Activated CD8-positive, alpha-beta memory T cell treated with anti-CD3 and anti-CD28 coated beads, Interleukin-2, amount 10 ng/mL, durations not matched to agents 7 days and 5 days (primary cell): ENCODE data around the gene FAM20C. TPM values are rescaled to one million over a fixed set of nuclear protein-coding genes. Genes with fewer than 3 reads are reported as not detected.
A peak's percentile ranks its signal among the peaks of the same experiment; 100 is the strongest.

Experiments used
- ATAC-seq: fragments of 150-1000 bp; cut with Tn5 transposase; one replicate; pipeline ENCODE4 v1.10.0; 2021; ENCODE audit warnings: moderate library complexity
- CTCF ChIA-PET: fragments of 350-600 bp; sonication (Branson Sonifier 250); formaldehyde crosslinking; loops from one replicate; lab custom pipeline; 2021; ENCODE audit warnings: antibody characterized with exemption; lab: Charles Lee
- DNase-seq: peaks from one replicate; pipeline ENCODE4 v3.0.0-alpha.2; 2020
- H3K27ac Mint-ChIP-seq: one replicate; pipeline ENCODE4 v1.8.0; 2021; ENCODE audit warnings: mild to moderate bottlenecking, mixed read lengths
- H3K27me3 Mint-ChIP-seq: one replicate; pipeline ENCODE4 v1.8.0; 2021; ENCODE audit warnings: mixed read lengths
- H3K36me3 Mint-ChIP-seq: one replicate; pipeline ENCODE4 v1.8.0; 2021; ENCODE audit warnings: mild to moderate bottlenecking, mixed read lengths
- H3K4me1 Mint-ChIP-seq: one replicate; pipeline ENCODE4 v1.8.0; 2021; ENCODE audit warnings: mixed read lengths
- H3K4me3 Mint-ChIP-seq: one replicate; pipeline ENCODE4 v1.8.0; 2021; ENCODE audit warnings: mild to moderate bottlenecking, moderate library complexity, mixed read lengths
- H3K9me3 Mint-ChIP-seq: one replicate; pipeline ENCODE4 v1.8.0; 2022; ENCODE audit warnings: low read depth, mixed read lengths
- total RNA-seq, 2 experiments: library from RNA; stranded (reverse); gene quantifications; one replicate each; pipeline ENCODE4 v1.2.3, GENCODE V29; 2021

Gene FAM20C
- total RNA-seq, 2 experiments from 2014 or later: 0.45 to 0.73 TPM

DNA sequence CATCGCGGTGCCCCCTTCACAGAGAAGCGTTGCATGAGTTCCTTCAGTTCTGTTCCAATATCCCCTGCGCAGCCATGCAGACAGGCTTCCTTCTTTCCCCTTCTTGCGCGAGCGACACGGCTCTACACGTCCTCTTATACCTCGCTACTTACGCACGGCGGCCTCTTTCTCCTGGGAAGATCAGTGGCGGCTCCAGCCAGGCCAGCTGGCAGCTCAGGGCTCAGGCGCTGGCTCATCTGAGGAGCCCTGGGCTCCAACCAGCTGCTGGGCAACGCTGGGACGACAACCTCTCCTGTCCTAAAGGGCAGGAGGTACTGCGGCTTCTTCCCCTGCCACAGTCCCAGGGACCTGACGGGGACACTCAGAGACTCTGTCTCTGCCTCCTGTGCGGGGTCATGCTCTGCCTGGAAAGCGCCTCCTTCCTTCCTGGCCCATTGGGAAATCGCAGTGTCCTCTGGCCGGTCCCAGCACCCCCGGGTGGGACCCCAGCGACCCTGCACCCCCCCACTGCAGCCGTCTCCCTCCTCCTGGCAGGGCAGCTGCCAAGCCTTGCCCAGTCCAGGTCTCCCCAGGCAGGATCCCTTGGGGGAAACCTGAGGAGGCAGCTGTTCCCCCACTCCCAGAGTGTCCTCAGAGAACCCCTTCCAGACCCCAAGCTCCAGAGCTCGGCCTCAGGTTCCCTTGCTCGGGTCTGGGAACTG is 5.0 kb upstream of the FAM20C start:
- H3K27ac Mint-ChIP-seq: no peak overlapping the region
- no peak overlapping the region for H3K4me3 Mint-ChIP-seq
- H3K9me3 Mint-ChIP-seq: no peaks in the 10 kb centered on the region
- no peak for DNase-seq
- peaks cover 2% of the 10 kb centered on the region for H3K4me1 Mint-ChIP-seq
- ATAC-seq: no peak
- CTCF ChIA-PET: no interaction called here
- H3K27me3 Mint-ChIP-seq: peaks cover 15% of the 10 kb centered on the region
- H3K36me3 Mint-ChIP-seq: no peaks in the 10 kb centered on the region

DNA sequence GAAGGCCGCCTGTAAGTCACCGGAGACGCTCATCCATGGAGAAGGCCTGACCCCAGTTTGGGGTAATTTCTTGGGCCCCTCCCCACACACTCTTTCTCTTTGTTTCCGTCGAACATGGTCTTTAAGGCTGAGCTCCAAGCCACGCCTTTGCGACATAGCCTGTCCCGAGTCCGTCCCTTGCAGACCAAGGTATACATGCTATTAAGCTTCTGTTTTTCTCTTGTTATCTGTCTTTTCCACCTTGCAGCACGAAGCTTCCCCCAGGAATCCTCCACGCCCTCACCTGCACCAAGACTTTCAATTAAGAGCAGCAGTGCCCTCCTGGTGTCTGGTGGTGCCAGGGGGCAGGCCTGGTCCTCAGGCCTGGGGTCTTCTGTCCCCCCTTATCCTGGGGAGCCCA is 4.2 kb upstream of the FAM20C start:
- no peaks in the 10 kb centered on the region for H3K9me3 Mint-ChIP-seq
- H3K36me3 Mint-ChIP-seq: no peaks in the 10 kb centered on the region
- ATAC-seq: no peak
- no peak for DNase-seq
- H3K4me3 Mint-ChIP-seq: no peak overlapping the region
- H3K27me3 Mint-ChIP-seq: peaks cover 15% of the 10 kb centered on the region
- H3K4me1 Mint-ChIP-seq: peaks cover 2% of the 10 kb centered on the region
- CTCF ChIA-PET: no interaction called here
- no peak overlapping the region for H3K27ac Mint-ChIP-seq

DNA sequence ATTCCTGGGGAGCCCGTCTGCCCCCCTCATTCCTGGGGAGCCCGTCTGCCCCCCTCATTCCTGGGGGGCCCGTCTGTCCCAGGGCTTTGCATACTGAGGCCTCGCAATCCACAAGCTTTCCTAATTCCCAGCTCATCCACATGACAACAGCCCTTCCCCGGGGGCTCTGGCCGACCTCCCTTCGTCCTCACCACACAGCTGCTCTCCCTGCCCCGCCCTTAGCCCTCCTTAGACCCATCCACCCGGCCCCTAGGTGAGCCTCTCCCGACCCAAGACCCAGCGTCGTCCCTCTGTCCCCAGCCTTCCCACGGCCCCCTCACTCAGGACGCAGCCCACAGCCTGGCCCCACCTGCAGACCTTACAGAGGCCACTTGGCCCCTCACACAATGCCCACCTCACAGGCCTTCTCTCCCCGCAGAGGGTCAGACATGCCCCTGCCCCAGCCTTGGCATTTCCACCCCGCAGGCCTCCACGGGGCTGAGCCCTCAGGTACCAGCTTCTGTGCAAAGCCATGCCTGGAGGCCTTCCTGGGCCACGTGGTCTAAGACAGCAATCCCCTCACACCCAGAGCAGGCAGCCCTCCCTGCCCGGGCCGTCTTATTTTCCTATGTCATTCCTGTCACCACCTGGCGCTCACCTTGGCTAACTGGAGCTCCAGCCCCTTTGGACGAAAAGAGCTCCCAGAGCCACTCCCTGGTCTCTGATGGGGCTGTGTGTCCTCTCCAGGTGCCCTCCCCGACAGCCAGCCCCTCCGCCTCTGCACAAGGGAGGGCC is 3.5 kb upstream of the FAM20C start:
- DNase-seq (no peak), ATAC-seq (no peak)
- Mint-ChIP-seq H3K36me3 (no peaks in the 10 kb centered on the region), H3K27ac (no peak overlapping the region), H3K4me1 (peaks cover 2% of the 10 kb centered on the region), H3K9me3 (no peaks in the 10 kb centered on the region), H3K27me3 (peaks cover 19% of the 10 kb centered on the region), H3K4me3 (no peak overlapping the region)
- CTCF ChIA-PET: no interaction called here

DNA sequence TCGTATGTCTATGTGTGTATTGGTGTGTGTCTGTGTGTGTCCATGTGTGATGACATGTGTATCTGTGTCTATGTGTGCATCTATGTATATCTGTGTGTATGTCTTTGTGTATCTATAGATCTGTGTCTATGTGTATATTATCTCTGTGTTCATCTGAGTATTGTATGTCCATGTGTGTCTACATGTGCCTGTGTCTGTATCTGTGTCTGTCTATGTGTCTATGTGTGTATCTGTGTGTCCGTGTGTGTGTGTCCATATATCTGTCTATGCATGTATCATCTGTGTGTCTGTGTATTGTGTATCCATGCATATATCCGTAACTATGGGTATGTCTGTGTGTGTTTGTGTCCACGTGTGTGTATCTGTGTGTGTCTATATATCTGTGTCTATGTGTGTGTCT is 2.7 kb upstream of the FAM20C start:
- DNase-seq (no peak), ATAC-seq (no peak)
- CTCF ChIA-PET: no interaction called here
- Mint-ChIP-seq H3K4me1 (peaks cover 2% of the 10 kb centered on the region), H3K4me3 (no peak overlapping the region), H3K36me3 (no peaks in the 10 kb centered on the region), H3K9me3 (no peaks in the 10 kb centered on the region), H3K27me3 (peaks cover 27% of the 10 kb centered on the region), H3K27ac (no peak overlapping the region)

DNA sequence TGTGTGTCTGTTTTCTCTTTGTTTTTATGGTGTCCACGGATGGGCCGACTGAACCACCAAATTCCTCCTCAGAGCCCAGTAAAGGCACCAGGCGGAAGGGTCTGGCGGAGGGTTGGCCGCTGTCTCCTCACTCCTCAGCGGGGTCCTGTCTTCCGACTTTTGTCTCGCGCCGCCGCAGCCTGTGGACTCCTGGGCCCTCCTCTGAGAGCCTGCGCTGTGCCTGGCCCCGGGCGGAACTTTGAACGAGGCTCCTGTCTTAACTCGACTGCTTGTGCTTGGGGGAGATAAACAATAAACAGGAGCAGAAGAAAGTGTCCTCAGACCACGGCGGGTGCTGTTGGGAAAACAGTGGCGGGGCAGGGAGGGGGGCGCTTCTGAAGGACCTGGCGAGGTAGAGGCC is 2.2 kb upstream of the FAM20C start:
- CTCF ChIA-PET: no interaction called here
- Mint-ChIP-seq H3K9me3 (no peaks in the 10 kb centered on the region), H3K27me3 (peaks cover 32% of the 10 kb centered on the region), H3K36me3 (no peaks in the 10 kb centered on the region), H3K4me1 (peaks cover 2% of the 10 kb centered on the region), H3K4me3 (no peak overlapping the region), H3K27ac (no peak overlapping the region)
- DNase-seq (no peak), ATAC-seq (no peak)

DNA sequence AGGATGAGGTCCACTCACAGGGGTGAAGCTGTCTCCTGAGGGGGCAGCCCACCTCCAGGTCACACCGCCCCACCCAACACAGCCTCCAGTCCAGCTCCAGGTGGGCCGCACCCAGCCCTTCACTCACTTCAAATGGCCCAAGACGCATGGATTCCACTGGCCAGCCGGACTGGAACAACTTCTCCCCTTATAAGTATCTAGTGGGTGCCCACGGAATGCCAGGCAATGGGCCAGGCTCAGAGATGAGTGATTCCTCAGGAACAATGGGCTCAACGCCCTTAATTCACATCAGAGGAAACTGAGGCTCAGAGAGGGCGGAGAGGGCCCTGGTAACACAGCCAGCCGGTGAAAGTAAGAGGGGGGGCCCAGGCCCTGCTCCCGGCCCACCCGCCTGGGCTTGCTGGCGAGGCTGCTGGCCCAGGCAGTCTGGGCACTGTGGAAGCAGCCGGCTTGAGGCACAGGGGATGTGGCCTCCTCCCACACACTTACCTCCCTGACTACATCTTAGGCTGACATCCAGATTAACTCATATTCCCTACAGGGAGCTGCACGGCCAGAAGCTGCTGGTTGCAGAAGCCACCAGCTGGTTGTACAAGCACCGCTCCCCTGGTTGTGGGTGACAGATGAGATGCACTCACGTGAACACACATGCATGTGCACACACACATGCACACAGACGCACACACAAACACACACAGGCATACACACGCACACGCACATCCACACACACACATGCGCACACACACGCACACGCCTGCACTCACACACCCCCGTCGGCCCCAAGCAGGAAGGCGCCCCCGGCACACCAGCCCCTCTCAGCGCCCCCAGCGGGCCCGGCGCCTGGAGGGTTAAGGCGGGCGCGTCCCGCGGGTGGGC is 1.0 kb upstream of the FAM20C start:
- DNase-seq: no peak
- Mint-ChIP-seq H3K9me3 (no peaks in the 10 kb centered on the region), H3K36me3 (no peaks in the 10 kb centered on the region), H3K4me3 (no peak overlapping the region), H3K27me3 (peaks cover 37% of the 10 kb centered on the region), H3K4me1 (peaks cover 2% of the 10 kb centered on the region), H3K27ac (no peak overlapping the region)
- CTCF ChIA-PET: no interaction called here
- no peak for ATAC-seq

DNA sequence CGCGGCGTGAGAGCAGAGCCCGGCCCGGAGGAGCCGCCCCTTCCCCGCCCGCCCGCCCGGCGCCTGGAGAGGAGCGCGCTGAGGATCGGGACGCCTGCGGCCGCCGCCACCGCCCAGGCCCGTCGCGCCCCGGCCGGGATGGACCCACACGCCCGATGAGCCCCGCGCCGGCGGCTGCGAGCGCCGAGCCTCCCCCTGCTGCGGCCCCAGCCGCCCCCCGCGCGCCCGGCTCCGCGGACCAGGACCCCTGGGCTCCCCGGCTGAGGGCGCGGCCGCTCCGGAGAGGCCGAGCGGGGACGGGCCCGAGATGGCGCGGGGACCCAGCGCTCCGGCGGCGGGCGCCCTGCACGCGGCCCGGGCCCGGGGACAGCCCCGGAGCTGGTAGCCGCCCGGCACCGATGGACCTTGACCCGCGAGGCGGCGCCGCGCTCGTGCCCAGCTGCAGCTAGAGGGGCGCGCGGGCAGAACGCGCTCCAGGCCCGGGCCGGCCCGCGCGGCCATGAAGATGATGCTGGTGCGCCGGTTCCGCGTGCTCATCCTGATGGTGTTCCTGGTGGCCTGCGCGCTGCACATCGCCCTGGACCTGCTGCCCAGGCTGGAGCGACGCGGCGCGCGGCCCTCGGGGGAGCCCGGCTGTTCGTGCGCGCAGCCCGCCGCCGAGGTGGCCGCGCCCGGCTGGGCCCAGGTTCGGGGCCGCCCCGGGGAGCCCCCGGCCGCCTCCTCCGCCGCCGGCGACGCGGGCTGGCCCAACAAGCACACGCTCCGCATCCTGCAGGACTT is 520 bp downstream of the FAM20C start:
- peaks cover 37% of the 10 kb centered on the region for H3K27me3 Mint-ChIP-seq
- peak; percentile 13 for ATAC-seq

DNA sequence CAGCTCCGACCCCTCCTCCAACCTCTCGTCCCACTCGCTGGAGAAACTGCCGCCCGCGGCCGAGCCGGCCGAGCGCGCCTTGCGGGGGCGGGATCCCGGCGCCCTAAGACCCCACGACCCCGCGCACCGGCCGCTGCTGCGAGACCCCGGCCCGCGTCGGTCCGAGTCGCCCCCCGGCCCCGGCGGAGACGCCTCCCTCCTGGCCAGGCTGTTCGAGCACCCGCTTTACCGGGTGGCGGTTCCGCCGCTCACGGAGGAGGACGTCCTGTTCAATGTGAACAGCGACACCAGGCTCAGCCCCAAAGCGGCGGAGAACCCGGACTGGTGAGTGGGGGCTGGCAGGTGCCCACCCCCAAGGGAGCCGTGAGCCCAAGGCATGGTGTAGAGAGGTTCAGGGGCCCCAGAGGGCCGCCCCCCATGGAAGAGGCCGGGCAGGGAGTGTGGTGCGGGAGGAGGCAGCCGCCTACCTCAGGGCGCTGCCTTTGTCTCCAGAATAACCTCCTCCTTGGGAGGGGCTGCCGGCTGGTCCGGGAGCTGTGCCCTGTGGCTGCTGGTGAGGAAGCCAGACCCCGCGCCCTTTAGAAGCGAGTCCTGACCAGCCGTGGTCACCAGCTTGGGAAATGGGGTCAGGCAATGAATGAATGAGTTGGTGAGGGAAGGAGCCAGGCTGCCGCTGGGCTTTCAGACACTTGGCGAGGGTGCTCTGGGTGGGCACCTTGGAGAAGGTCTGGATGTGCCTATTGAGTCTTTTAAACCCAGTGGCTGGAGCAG is 1.3 kb downstream of the FAM20C start:
- Mint-ChIP-seq H3K27ac (no peak overlapping the region), H3K27me3 (peaks cover 37% of the 10 kb centered on the region), H3K36me3 (no peaks in the 10 kb centered on the region), H3K9me3 (no peaks in the 10 kb centered on the region), H3K4me3 (no peak overlapping the region), H3K4me1 (peaks cover 2% of the 10 kb centered on the region)
- ATAC-seq (no peak), DNase-seq (no peak)
- CTCF ChIA-PET: no interaction called here

More for the DNA sequence above, 520 bp downstream of the FAM20C start:
- Mint-ChIP-seq H3K9me3 (no peaks in the 10 kb centered on the region), H3K4me3 (no peak overlapping the region), H3K36me3 (no peaks in the 10 kb centered on the region), H3K27ac (no peak overlapping the region), H3K4me1 (peaks cover 2% of the 10 kb centered on the region)
- CTCF ChIA-PET: no interaction called here
- DNase-seq: no peak

DNA sequence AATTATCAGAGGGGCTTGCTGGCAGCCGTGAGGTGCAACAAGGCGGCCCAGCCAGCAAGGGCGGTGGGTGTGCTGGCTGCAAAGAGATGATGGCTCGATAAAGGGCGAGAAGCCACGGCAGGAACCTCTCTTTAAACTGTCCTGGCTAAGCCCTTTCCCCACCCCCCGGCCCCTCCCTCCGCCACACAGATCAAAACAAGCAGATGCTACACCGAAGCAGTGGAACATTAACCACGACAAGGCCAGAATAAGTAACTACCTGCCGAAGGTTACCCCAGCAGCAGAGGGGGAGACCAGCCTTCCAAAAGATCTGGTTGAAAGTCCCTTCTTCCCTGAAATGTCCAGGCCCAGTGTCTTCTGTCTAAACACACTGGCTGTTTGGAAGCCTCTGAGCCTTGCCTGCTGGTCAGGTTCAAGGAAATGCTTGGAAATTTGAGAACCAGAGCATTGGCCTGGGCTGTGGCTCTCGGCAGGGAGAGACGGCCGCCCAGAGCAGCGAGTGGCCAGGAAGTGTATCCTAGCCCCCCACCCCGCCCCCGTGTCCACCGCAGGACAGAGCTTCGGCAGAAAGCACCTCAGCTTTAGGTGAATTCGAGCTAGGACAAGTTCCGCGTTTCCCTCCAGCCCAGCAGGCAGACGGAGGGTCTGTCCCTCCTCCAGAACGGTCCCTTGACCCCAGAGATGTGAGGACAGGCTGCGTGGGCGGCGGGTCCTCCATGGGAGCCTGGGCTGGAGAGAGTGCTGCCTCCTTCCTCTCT is 2.1 kb downstream of the FAM20C start:
- CTCF ChIA-PET: no interaction called here
- no peaks in the 10 kb centered on the region for H3K36me3 Mint-ChIP-seq
- DNase-seq (no peak), ATAC-seq (no peak)
- H3K4me3 Mint-ChIP-seq: no peak overlapping the region
- H3K27me3 Mint-ChIP-seq: peaks cover 37% of the 10 kb centered on the region
- no peaks in the 10 kb centered on the region for H3K9me3 Mint-ChIP-seq
- H3K27ac Mint-ChIP-seq: no peak overlapping the region
- H3K4me1 Mint-ChIP-seq: peaks cover 2% of the 10 kb centered on the region

DNA sequence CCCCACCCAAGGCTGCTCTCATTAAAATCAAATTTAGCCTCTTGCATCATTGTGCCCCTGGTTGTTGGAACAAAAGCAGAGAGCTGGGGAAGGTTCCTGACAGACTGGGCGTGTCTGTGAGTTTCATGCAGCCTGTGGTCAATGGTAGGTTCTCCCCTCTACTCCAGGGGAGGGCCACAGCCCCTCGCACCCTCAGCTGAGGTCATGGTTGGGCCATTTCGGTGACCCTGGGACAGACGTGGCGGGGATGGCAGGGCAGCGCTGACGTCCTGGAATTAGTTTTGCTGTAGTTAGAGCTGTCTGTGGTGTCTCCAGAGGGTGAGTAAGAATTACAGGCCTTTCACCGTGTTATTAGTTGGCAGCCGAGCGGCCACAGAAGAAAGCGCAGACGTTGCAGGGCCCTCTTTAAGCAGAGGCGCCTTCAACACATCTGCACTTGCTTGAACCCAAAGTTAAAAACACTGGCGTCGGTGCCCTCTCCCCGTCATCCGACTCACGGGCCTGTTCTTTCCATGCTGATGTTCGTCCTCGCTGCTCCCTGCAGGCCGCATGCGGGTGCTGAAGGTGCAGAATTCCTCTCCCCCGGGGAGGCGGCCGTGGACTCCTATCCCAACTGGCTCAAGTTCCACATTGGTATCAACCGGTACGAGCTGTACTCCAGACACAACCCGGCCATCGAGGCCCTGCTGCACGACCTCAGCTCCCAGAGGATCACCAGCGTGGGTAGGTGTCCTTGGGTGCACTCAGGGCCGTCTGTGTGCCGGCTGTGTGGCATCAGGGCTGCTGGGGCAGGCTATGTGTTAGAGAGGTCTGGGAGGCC is 2.8 kb downstream of the FAM20C start:
- peaks cover 33% of the 10 kb centered on the region for H3K27me3 Mint-ChIP-seq
- no peak overlapping the region for H3K27ac Mint-ChIP-seq
- no peaks in the 10 kb centered on the region for H3K36me3 Mint-ChIP-seq
- peaks cover 2% of the 10 kb centered on the region for H3K4me1 Mint-ChIP-seq
- CTCF ChIA-PET: no interaction called here
- no peak for ATAC-seq
- no peak overlapping the region for H3K4me3 Mint-ChIP-seq
- DNase-seq: no peak
- H3K9me3 Mint-ChIP-seq: no peaks in the 10 kb centered on the region

DNA sequence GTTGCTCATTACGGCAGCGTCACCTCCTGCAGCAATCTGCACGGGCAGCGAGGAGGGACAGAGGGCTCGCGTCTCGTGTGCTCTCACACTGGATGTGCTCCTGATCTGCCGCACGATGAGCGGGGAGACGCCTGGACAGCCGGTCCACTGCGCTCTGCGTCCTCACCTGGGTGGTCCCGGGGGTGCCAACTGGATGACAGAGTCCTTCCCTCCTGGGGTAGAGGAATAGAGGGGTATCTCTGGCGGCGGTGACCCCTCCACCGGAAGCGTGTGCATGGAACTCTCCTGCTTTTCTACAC is 3.4 kb downstream of the FAM20C start:
- peaks cover 30% of the 10 kb centered on the region for H3K27me3 Mint-ChIP-seq
- CTCF ChIA-PET: no interaction called here
- no peak overlapping the region for H3K4me3 Mint-ChIP-seq
- ATAC-seq (no peak), DNase-seq (no peak)
- H3K27ac Mint-ChIP-seq: no peak overlapping the region
- no peaks in the 10 kb centered on the region for H3K36me3 Mint-ChIP-seq
- no peaks in the 10 kb centered on the region for H3K9me3 Mint-ChIP-seq
- peaks cover 2% of the 10 kb centered on the region for H3K4me1 Mint-ChIP-seq
